Upper lobe of left lung (tissue), 6 donors: ENCODE results near the gene TRIM17. TPM values are rescaled to one million over a fixed set of nuclear protein-coding genes. Genes with fewer than 3 reads are reported as not detected.

Experiments used
- ATAC-seq, 2 donors: fragments of 200-7000 bp; cut with Tn5 transposase; one replicate each; pipeline ENCODE4 v1.9.1; 2022; ENCODE audit warnings: mild to moderate bottlenecking in 2 of 2, moderate library complexity in 2 of 2; ENCODE audit not compliant: low FRiP score in 2 of 2
- DNase-seq, 2 donors: peaks; one replicate each; pipeline ENCODE4 v3.0.0-alpha.2; 2019 to 2020
- H3K27ac ChIP-seq, 4 donors: fragments of 200-600 bp; sonication (generic); one replicate each; pipeline ENCODE4 v1.5.1; 2016 to 2019
- H3K27me3 ChIP-seq, 4 donors: fragments of 200-600 bp; sonication (generic); one replicate each; pipeline ENCODE4 v1.5.1; 2017 to 2019
- H3K36me3 ChIP-seq, 4 donors: fragments of 200-600 bp; sonication (generic); one replicate each; pipeline ENCODE4 v1.5.1; 2016 to 2019
- H3K4me1 ChIP-seq, 4 donors: fragments of 200-600 bp; sonication (generic); one replicate each; pipeline ENCODE4 v1.5.1; 2018 to 2019
- H3K4me3 ChIP-seq, 4 donors: fragments of 200-600 bp; sonication (generic); one replicate each; pipeline ENCODE4 v1.5.1; 2017 to 2019; ENCODE audit warnings: mild to moderate bottlenecking in 2 of 4, moderate library complexity in 1 of 4
- H3K9me3 ChIP-seq, 4 donors: fragments of 200-600 bp; sonication (generic); one replicate each; pipeline ENCODE4 v1.5.1; 2018 to 2019
- EP300 ChIP-seq, 4 donors: sonication (generic); formaldehyde crosslinking; IDR thresholded peaks; one replicate each; pipeline ENCODE4 v1.5.1; 2017; ENCODE audit warnings: antibody characterized with exemption in 4 of 4, control low read depth in 2 of 4
- POLR2A ChIP-seq, 4 donors: fragments of 450-650 bp; IDR thresholded peaks; one replicate each; pipeline ENCODE4 v1.5.1; 2016 to 2017; ENCODE audit warnings: antibody characterized with exemption in 4 of 4, mild to moderate bottlenecking in 2 of 4
- POLR2AphosphoS5 ChIP-seq, 2 donors: sonication (generic); formaldehyde crosslinking; IDR thresholded peaks; one replicate each; pipeline ENCODE4 v1.5.1; 2017; ENCODE audit warnings: antibody characterized with exemption in 2 of 2
- WGBS, 2 donors: methylation state at CpG; one replicate each; pipeline ENCODE4 v1.1.5; 2017 to 2018; 5-methylcytosine and 5-hydroxymethylcytosine counted together
- total RNA-seq, 6 donors: library from RNA; depleted of rRNA in 4 of 6; stranded (reverse); fragments of >200 nt in 4 of 6; gene quantifications; one replicate each; pipeline versions ENCODE4 v1.1.0 to v1.2.1, GENCODE V29; 2016 to 2021
- TF ChIP-seq, protein P1 (sequence below), 6 experiments: fragments of 450-650 bp in 4 of 6; fragments of 200-600 bp in 2 of 6; sonication (generic) in 2 of 6; IDR thresholded peaks; one replicate each; pipeline ENCODE4 v1.5.1; 2016 to 2019; ENCODE audit warnings: antibody characterized with exemption in 6 of 6
- donor health status: DM: no; HTN: no; CAD: no; lungs with moderate emphysema.
- donor health status: DM: no; HTN: yes; CAD: no; lungs with severe emphysema.

The TRIM17 gene
- total RNA-seq, 6 donors from 2014 or later, result 1.2 to 21.0 (median 2.4) TPM

GRCh38 chr1:228415853-228416216, 826 bp downstream of the TRIM17 start:
- H3K27me3 ChIP-seq, result peaks cover 0 to 20% (median 9%) of the 10 kb centered on the region in 4 donors
- 23 to 37% methylated on average over 16 to 23 of the region's 23 CpGs for WGBS, 2 donors
- ATAC-seq (peak in 1 of 2 donors; percentile 8), DNase-seq (no peak)
- peaks cover 15 to 23% (median 20%) of the 10 kb centered on the region in 4 donors for H3K4me1 ChIP-seq
- peaks cover 0 to 6% (median 3%) of the 10 kb centered on the region in 4 donors for H3K36me3 ChIP-seq
- TF ChIP-seq, protein P1, sequence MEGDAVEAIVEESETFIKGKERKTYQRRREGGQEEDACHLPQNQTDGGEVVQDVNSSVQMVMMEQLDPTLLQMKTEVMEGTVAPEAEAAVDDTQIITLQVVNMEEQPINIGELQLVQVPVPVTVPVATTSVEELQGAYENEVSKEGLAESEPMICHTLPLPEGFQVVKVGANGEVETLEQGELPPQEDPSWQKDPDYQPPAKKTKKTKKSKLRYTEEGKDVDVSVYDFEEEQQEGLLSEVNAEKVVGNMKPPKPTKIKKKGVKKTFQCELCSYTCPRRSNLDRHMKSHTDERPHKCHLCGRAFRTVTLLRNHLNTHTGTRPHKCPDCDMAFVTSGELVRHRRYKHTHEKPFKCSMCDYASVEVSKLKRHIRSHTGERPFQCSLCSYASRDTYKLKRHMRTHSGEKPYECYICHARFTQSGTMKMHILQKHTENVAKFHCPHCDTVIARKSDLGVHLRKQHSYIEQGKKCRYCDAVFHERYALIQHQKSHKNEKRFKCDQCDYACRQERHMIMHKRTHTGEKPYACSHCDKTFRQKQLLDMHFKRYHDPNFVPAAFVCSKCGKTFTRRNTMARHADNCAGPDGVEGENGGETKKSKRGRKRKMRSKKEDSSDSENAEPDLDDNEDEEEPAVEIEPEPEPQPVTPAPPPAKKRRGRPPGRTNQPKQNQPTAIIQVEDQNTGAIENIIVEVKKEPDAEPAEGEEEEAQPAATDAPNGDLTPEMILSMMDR (IDR thresholded peaks at IDR 0.05), result no peak
- TF ChIP-seq POLR2A (IDR thresholded peaks at IDR 0.05), result no peak
- no peak for TF ChIP-seq EP300 (IDR thresholded peaks at IDR 0.05)
- TF ChIP-seq POLR2AphosphoS5 (IDR thresholded peaks at IDR 0.05), result no peak
- H3K27ac ChIP-seq, result peak overlapping the region in 1 of 4 donors; percentile 18
- H3K4me3 ChIP-seq, result peak overlapping the region in 3 of 4 donors; percentile 42 to 55 (median 51)
- no peaks in the 10 kb centered on the region for H3K9me3 ChIP-seq

DNA sequence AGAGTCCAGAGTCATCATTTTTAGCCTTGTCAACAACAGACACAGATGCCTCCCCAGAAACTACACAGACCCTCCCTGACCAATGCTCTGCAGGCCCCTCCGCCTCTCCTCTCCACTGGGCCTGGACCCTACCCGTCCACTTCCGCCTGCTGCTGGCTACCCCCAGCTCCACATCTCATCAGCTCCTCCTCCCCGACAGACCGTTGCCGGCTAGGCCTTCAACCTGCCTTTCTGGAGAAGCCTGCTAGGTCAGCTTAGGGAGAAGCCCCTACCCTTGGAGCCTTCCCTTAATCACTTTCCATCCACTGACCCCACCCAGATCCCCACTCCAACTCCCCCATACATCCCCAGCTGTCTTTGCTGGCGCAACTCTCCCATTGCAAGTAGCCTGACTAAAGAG, 1.4 kb downstream of the TRIM17 start:
- H3K36me3 ChIP-seq, result peaks cover 0 to 9% (median 3%) of the 10 kb centered on the region in 4 donors
- peaks cover 0 to 20% (median 9%) of the 10 kb centered on the region in 4 donors for H3K27me3 ChIP-seq
- DNase-seq (peak in 1 of 2 donors; percentile 29), ATAC-seq (no peak)
- H3K27ac ChIP-seq, result no peak overlapping the region
- WGBS, 2 donors, result 53 to 55% methylated on average over 7 of the region's 7 CpGs
- H3K9me3 ChIP-seq, result no peaks in the 10 kb centered on the region
- no peak overlapping the region for H3K4me3 ChIP-seq
- peaks cover 15 to 23% (median 20%) of the 10 kb centered on the region in 4 donors for H3K4me1 ChIP-seq
- no peak for TF ChIP-seq POLR2A (IDR thresholded peaks at IDR 0.05)

GRCh38 chr1:228414511-228415211, 2.0 kb downstream of the TRIM17 start:
- TF ChIP-seq POLR2A (IDR thresholded peaks at IDR 0.05), result no peak
- no peak for TF ChIP-seq POLR2AphosphoS5 (IDR thresholded peaks at IDR 0.05)
- no peak for TF ChIP-seq EP300 (IDR thresholded peaks at IDR 0.05)
- TF ChIP-seq, protein P1 (IDR thresholded peaks at IDR 0.05), result no peak
- WGBS, 2 donors, result 76 to 88% methylated on average over 18 to 20 of the region's 25 CpGs

GRCh38 chr1:228413241-228414010, 3.2 kb downstream of the TRIM17 start:
- peaks cover 15 to 23% (median 20%) of the 10 kb centered on the region in 4 donors for H3K4me1 ChIP-seq
- 88% methylated on average over 5 to 10 of the region's 10 CpGs for WGBS, 2 donors
- peaks cover 0 to 20% (median 9%) of the 10 kb centered on the region in 4 donors for H3K27me3 ChIP-seq
- DNase-seq, result no peak
- no peak overlapping the region for H3K27ac ChIP-seq
- no peak for ATAC-seq
- TF ChIP-seq, protein P1 (IDR thresholded peaks at IDR 0.05), result no peak
- TF ChIP-seq POLR2A (IDR thresholded peaks at IDR 0.05), result no peak
- no peak overlapping the region for H3K4me3 ChIP-seq
- H3K36me3 ChIP-seq, result peaks cover 0 to 9% (median 3%) of the 10 kb centered on the region in 4 donors
- H3K9me3 ChIP-seq, result no peaks in the 10 kb centered on the region

More at GRCh38 chr1:228414511-228415211, 2.0 kb downstream of the TRIM17 start:
- Histone ChIP-seq H3K27me3 (peaks cover 0 to 20% (median 9%) of the 10 kb centered on the region in 4 donors), H3K27ac (no peak overlapping the region), H3K9me3 (no peaks in the 10 kb centered on the region), H3K4me1 (peaks cover 15 to 23% (median 20%) of the 10 kb centered on the region in 4 donors), H3K4me3 (no peak overlapping the region), H3K36me3 (peaks cover 0 to 9% (median 3%) of the 10 kb centered on the region in 4 donors)
- no peak for ATAC-seq
- peak in 1 of 2 donors; percentile 54 for DNase-seq
